Activated CD4-positive, alpha-beta T cell treated with anti-CD3 and anti-CD28 coated beads, Interleukin-10, Interleukin-2, amounts not matched to agents 100 ng/mL and 50 ng/mL, durations not matched to agents 16 hours and 8 hours (primary cell): Measurements from ENCODE around the gene GOLGA6L1.
"Not testable (repeated sequence)": the region's sequence is repeated elsewhere in the genome, so short reads cannot be mapped to it uniquely, and the experiment has no call there.

Experiments
- DNase-seq: peaks from one replicate; pipeline ENCODE4 v3.0.0-alpha.2; 2020

The GOLGA6L1 gene, protein sequence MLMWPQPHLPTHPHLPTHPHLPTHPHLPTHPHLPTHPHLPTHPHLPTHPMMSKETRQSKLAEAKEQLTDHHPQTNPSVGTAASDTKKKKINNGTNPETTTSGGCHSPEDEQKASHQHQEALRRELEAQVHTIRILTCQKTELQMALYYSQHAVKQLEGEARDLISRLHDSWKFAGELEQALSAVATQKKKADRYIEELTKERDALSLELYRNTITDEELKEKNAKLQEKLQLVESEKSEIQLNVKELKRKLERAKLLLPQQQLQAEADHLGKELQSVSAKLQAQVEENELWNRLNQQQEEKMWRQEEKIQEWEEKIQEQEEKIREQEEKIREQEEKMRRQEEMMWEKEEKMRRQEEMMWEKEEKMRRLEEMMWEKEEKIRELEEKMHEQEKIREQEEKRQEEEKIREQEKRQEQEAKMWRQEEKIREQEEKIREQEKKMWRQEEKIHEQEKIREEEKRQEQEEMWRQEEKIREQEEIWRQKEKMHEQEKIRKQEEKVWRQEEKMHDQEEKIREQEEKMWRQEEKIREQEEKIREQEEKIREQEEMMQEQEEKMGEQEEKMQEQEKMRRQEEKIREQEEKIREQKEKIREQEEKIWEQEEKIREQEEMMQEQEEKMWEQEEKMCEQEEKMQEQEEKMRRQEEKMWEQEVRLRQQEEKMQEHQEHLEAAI

GRCh38 chr15:23136722-23137121 is at the start of gene GOLGA6L1:
GOLGA6L1 (minus strand) TSS chr15:23136822; CDS start chr15:23136731, 91 bp downstream.
- not testable (repeated sequence) for DNase-seq

DNA sequence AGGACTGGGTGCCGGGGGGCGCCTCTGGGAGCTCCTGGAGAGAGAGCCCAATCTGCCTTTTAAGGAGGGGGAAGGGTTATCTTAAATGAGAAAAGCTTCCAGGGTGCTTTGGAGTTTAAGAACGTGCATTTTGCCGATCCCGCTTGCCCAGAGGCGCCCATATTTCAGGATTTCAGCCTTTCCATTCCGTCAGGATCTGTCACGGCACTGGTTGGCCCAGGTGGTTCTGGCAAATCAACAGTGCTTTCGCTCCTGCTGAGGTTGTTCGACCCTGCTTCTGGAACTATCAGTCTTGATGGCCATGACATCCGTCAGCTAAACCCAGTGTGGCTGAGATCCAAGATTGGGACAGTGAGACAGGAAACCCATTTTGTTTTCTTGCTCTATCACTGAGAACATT is 44.6 kb upstream of the GOLGA6L1 start:
- not testable (repeated sequence) for DNase-seq

- not testable (repeated sequence) for DNase-seq
These were observed 43.9 kb upstream of the GOLGA6L1 start for GRCh38 chr15:23180547-23180927.

DNA sequence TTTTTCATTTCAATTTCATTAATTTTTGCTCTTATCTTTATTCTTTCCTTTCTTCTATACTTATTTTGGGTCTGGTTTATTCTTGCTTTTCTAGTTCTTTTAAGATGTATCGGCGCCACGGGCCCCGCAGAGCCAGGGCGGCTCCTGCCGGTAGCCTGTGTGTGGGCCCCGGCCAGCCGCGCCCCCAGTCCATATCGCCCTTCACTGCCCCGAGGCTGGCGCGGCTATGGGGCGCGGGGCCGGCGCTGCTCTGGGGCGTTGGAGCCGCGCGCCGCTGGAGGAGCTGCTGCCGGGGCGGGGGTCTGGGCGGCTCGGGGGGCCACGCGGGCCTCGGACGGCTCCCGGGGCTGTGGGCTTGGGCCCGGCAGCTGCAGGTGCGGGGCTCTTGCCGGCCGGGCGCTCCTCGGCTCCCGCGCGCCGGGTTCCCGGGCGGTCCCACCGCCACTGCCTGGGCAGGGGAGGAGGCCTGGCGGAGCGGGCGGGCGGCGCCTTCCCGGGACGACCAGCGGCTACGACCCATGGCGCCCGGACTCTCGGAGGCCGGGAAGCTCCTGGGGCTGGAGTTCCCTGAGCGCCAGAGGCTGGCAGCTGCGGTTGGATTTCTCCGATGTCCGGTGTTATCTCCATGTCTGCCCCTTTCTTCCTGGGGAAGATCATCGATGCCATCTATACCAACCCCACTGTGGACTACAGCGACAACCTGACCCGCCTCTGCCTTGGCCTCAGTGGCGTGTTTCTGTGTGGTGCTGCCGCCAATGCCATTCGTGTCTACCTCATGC is 43.3 kb upstream of the GOLGA6L1 start:
- DNase-seq, result not testable (repeated sequence)

DNA sequence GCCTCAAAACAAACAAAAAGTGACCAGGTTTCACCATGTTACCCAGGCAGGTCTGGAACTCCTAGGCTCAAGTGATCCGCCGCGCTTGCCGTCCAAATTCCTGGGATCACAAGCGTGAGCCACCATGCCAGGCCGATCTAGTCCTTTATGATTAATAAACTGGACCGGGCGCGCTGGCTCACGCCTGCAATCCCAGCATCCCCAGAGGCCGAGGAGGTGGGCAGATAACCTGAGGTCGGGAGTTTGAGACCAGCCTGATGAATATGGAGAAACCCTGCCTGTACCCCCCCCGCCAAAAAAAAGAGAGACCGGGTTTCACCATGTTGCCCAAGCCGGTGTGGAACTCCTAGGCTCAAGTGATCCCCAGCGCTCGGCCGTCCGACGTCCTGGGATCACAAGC is 40.1 kb upstream of the GOLGA6L1 start:
- DNase-seq, result not testable (repeated sequence)

- DNase-seq, result not testable (repeated sequence)
These were observed 39.0 kb upstream of the GOLGA6L1 start for GRCh38 chr15:23175606-23176005.

GRCh38 chr15:23174609-23175140 is 38.1 kb upstream of the GOLGA6L1 start:
- not testable (repeated sequence) for DNase-seq

DNA sequence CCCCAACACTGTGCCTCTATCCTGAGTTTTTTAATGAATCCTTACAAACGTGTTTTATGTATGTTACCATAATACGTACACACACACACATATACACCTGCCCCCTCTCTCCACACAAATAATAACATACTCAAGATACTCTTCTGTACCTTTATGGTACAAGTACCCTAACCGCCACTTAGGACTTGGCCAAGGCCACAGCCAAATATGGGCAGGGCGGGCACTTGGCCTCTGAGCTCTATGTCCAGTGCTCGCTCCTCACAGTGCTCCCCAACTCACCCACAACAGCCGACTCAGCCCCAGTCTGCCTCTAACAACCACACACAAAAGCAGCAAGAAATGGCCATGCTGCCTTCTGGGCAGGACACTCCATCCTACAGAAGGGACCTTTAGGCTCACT is 3.8 kb downstream of the GOLGA6L1 start:
- DNase-seq, result not testable (repeated sequence)

DNA sequence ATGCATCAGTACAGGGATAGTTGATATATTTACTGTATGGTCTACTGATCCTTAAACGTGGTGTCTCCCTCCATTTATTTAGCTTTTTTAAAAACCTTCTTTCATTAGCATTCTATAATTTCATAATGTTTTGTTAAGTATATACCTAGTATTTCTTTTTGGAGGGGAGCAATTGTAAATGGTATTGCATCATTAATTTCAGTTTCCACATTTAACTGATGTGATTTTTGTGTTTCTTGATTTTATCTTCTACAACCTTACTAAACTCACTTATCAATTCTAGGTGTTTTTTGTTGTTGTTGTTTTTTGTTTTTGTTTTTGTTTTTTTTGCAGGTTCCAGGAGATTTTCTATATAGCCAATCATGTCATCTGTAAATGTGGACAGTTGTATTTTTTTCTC is 18.4 kb downstream of the GOLGA6L1 start:
- no peak for DNase-seq

DNA sequence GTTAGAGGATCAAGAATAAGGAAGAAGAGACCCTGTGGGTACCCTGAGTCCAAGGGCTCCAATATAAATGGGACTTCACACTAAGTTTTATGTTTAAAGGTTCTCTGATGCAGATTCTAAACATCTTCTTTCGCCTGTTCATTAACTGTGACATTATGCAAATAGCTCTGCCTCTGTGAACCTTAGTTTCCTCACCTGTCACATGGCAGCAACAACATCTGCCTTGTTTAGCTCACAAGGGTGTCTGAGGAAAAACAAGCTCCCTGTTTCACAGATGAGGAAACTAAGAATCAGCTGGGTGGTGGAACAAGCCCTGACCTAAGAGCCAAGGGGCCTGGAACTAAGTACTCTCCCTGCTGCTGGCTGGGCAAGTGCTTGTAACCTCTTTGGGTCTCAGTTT is 40.8 kb downstream of the GOLGA6L1 start:
- no peak for DNase-seq

DNA sequence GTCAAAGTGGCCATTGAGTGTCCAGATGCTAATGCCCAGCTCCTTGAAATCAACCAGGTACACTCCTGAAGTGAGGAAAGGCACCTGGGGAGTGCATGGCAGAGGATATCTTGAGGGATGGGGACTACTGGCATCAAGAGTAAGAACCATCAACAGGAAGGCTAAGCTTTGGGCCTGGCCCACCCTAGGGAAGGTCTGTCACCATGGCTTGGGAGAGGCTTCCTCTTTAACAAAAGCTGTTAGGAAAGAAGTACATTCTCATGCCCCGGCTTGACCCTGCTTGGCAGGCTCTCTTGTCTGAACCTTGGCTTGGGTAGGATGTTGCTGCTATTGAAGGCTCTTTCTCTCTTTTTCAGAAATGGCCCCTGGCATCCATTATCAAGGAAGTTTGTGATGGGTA is 53.5 kb downstream of the GOLGA6L1 start:
- no peak for DNase-seq

DNA sequence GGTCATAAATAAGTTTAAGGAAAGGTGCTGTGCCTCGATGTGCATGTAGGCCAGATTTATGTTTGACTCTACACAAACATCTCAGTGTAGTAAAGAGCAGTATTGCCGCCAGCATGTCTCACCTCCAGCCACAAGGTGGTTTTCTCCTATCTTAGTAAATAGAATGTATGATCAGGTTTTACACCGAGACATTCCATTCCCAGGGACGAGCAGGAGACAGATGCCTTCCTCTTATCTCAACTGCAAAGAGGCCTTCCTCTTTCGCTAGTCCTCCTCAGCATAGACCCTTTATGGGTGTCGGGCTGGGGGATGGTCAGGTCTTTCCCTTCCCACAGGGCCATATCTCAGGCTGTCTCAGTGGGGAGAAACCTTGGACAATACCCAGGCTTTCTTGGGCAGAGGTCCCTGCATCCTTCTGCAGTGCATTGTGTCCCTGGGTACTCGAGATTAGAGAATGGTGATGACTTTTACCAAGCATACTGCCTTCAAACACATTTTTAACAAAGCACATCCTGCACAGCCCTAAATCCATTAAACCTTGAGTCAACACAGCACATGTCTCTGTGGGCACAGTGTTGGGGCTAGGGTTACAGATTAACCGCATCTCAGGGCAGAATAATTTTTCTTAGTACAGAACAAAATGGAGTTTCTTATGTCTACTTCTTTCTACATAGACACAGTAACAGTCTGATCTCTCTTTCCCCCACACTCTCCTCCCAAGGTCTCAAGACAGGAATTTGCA is 54.5 kb downstream of the GOLGA6L1 start:
- DNase-seq, result not testable (repeated sequence)

GRCh38 chr15:23081271-23081670 is 55.4 kb downstream of the GOLGA6L1 start:
- no peak for DNase-seq

GRCh38 chr15:23079766-23080165 is 56.9 kb downstream of the GOLGA6L1 start:
- no peak for DNase-seq
